Glutamatergic neuron (in vitro differentiated cells): Measurements from ENCODE around the gene GSTK1. TPM values are rescaled to one million over a fixed set of nuclear protein-coding genes. Genes with fewer than 3 reads are reported as not detected.

ENCODE experiments used
- DNase-seq: peaks from one replicate; pipeline ENCODE4 v3.0.0; 2022
- H3K27ac Mint-ChIP-seq: one replicate; pipeline ENCODE4 v1.8.0; 2020; ENCODE audit warnings: mild to moderate bottlenecking, mixed read lengths, inconsistent platforms; ENCODE audit not compliant: unreplicated experiment
- H3K27me3 Mint-ChIP-seq: one replicate; pipeline ENCODE4 v1.8.0; 2020; ENCODE audit warnings: mild to moderate bottlenecking, moderate library complexity, mixed read lengths, inconsistent platforms; ENCODE audit not compliant: unreplicated experiment
- H3K36me3 Mint-ChIP-seq: one replicate; pipeline ENCODE4 v1.8.0; 2020; ENCODE audit warnings: mild to moderate bottlenecking, mixed read lengths, inconsistent platforms; ENCODE audit not compliant: unreplicated experiment
- H3K4me1 Mint-ChIP-seq: one replicate; pipeline ENCODE4 v1.8.0; 2020; ENCODE audit warnings: mild to moderate bottlenecking, low read depth, mixed read lengths, inconsistent platforms; ENCODE audit not compliant: unreplicated experiment
- H3K4me3 Mint-ChIP-seq: one replicate; pipeline ENCODE4 v1.8.0; 2020; ENCODE audit warnings: mild to moderate bottlenecking, mixed read lengths, inconsistent platforms; ENCODE audit not compliant: unreplicated experiment
- H3K9me3 Mint-ChIP-seq: one replicate; pipeline ENCODE4 v1.8.0; 2020; ENCODE audit warnings: mild to moderate bottlenecking, moderate library complexity, mixed read lengths, inconsistent platforms; ENCODE audit not compliant: unreplicated experiment
- total RNA-seq: library from RNA; stranded (reverse); fragmentation: NEBNext Ultra II Directional; extraction: Animal tissue kit (Norgen Biotek cat#: 25700); gene quantifications from one replicate; pipeline ENCODE4 v1.2.1, GENCODE V29; 2021; ENCODE audit not compliant: unreplicated experiment
- TF ChIP-seq, protein P1 (sequence below): fragments of 200-600 bp; sonication (generic); IDR thresholded peaks from one replicate; pipeline ENCODE4 v1.5.0; 2021; ENCODE audit not compliant: partially characterized antibody, unreplicated experiment

GSTK1 gene
- total RNA-seq, 1 donor from 2014 or later: 48.6 TPM

DNA sequence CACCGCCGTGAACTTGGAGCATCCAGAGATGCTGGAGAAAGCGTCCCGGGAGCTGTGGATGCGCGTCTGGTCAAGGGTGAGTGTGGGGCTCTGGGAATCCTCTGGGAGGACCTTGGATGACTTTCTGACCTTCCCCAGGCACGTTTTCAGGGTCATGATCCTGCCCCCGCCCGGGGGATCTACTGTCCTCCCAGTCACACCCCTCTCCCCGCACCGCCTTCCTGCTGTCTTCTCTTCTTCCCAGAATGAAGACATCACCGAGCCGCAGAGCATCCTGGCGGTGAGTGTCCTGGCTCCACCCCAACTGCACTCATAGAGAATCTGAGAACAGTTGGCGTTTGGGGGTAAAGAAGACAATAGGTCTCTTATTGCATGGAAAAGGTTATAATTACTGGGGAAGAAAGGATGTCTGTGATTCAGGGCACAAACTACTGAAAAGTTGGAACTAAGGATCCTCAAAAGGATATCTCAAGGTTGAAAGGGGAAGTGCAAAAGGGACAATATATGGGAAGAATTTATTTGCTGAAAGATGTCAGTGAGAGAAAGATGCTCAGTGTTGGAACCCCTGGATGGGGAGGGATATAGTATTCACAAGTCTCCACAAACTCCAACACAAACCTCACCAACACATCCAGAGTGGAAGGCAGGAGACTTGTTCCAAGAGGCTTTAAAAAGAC lies 1.9 kb downstream of the GSTK1 start:
- no peak for DNase-seq
- Mint-ChIP-seq H3K27me3 (peaks cover 4% of the 10 kb centered on the region), H3K27ac (peak overlapping the region; percentile 1), H3K4me3 (no peak overlapping the region), H3K9me3 (peaks cover 3% of the 10 kb centered on the region), H3K4me1 (no peaks in the 10 kb centered on the region), H3K36me3 (peaks cover 5% of the 10 kb centered on the region)
- TF ChIP-seq, protein P1, sequence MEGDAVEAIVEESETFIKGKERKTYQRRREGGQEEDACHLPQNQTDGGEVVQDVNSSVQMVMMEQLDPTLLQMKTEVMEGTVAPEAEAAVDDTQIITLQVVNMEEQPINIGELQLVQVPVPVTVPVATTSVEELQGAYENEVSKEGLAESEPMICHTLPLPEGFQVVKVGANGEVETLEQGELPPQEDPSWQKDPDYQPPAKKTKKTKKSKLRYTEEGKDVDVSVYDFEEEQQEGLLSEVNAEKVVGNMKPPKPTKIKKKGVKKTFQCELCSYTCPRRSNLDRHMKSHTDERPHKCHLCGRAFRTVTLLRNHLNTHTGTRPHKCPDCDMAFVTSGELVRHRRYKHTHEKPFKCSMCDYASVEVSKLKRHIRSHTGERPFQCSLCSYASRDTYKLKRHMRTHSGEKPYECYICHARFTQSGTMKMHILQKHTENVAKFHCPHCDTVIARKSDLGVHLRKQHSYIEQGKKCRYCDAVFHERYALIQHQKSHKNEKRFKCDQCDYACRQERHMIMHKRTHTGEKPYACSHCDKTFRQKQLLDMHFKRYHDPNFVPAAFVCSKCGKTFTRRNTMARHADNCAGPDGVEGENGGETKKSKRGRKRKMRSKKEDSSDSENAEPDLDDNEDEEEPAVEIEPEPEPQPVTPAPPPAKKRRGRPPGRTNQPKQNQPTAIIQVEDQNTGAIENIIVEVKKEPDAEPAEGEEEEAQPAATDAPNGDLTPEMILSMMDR: no peak

DNA sequence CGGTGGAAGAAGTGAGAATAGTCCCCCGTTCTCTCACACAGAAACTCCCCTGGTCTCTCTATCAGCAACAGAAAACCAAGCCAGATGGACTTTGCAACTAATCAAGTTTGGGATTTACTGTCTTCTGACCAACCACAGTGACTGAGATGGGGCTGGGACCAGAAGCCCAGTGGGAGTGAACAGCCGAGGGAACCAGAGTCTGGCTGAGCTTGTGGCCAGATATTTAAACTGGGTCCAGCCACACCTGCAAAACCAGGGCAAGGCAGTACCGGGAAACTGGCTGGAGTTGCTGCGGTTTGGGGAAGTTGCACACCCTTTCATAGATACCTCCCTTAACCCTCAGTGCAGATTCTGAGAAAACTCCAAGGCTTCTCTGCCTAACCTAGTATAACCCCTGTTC lies 6.0 kb downstream of the GSTK1 start:
- Mint-ChIP-seq H3K4me1 (no peaks in the 10 kb centered on the region), H3K27me3 (peaks cover 2% of the 10 kb centered on the region), H3K9me3 (no peaks in the 10 kb centered on the region), H3K27ac (peak overlapping the region; percentile 34), H3K36me3 (peaks cover 5% of the 10 kb centered on the region), H3K4me3 (no peak overlapping the region)
- no peak for DNase-seq
- TF ChIP-seq, protein P1: no peak

DNA sequence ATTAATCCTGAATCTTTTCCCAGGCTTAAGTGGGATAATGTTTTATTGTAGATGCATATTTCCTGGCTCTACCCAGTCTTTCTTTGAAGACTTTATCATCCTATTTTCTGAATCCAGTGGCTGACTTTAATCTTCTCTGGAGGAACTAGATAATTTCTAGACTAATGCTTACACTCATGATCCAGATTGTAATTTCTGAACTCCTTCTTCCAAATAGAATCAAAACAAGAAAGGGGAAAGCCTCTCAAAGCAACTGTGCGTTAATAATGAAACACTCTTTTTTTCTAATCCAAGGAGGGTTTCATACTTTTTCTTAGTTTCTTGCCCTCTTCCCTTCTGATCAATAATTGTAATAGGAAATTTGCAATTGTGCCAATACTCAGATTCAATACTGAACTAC lies 8.0 kb downstream of the GSTK1 start:
- TF ChIP-seq, protein P1: no peak
- no peak overlapping the region for H3K4me3 Mint-ChIP-seq
- no peaks in the 10 kb centered on the region for H3K36me3 Mint-ChIP-seq
- DNase-seq: no peak
- H3K4me1 Mint-ChIP-seq: no peaks in the 10 kb centered on the region
- H3K27ac Mint-ChIP-seq: no peak overlapping the region
- H3K9me3 Mint-ChIP-seq: no peaks in the 10 kb centered on the region
- H3K27me3 Mint-ChIP-seq: peaks cover 2% of the 10 kb centered on the region

DNA sequence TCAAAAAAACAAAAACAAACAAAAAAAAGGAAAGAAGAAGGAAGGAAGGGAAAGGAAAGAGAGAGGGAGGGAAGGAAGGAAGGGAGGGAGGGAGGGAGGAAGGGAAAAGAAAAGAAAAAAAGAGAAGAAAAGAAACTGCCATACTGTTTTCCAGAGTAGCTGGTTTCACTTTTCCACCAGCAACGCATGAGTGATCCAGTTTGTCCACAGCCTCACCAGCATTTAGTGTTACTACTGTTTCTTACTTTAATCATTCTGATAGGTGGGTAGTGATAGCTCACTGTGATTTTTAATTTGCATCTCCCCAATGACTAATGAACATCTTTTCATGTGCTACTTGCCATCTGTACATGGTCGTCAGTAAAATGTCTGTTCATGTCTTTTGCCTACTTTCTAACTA lies 9.6 kb downstream of the GSTK1 start:
- H3K36me3 Mint-ChIP-seq: no peaks in the 10 kb centered on the region
- H3K4me3 Mint-ChIP-seq: no peak overlapping the region
- no peaks in the 10 kb centered on the region for H3K9me3 Mint-ChIP-seq
- no peaks in the 10 kb centered on the region for H3K4me1 Mint-ChIP-seq
- TF ChIP-seq, protein P1: no peak
- DNase-seq: no peak
- H3K27me3 Mint-ChIP-seq: peaks cover 2% of the 10 kb centered on the region
- H3K27ac Mint-ChIP-seq: no peak overlapping the region

DNA sequence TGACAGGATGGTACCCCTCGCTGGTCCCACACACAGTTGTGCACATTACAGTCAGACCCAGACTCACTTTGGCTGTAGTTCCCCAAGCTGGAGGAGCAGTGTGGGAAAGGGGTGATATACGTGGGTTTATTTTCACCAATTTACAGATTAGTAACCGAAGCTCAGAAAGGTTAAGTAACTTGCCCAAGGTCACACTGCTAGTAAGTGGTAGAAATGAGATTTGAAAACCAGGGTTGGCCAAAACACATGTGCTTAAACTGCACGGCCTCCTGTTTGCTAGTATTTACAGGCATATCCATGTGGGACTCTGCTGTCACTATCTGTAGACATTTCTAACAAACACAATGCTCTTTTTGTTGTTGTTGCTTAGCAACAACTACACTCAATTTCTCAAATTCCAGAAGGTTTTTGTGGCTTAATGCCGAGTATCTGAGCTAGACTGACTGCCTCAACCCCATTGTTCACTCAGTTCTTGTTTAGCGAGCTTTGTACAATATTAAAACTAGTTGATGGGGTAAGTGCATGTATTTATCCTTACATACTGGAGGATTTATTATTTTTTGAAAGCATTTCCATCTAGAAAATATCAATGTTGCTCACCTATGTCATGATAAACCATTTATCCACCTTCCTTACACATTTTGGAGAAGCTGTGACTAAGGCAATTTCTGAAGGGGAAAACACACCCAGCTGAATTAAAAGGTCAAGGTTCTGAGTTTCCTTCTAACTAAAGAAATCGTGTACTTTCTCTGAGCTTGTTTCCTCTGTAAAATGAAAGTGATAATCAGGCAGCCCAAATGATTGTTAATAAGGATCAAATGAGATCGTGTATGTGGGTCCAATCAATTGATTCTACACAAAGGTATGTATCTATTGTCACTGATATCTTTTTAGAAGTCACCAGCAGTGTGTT lies 16.2 kb downstream of the GSTK1 start:
- no peak overlapping the region for H3K4me3 Mint-ChIP-seq
- no peak overlapping the region for H3K27ac Mint-ChIP-seq
- DNase-seq: no peak
- no peaks in the 10 kb centered on the region for H3K9me3 Mint-ChIP-seq
- H3K27me3 Mint-ChIP-seq: peaks cover 4% of the 10 kb centered on the region
- H3K4me1 Mint-ChIP-seq: peaks cover 8% of the 10 kb centered on the region
- H3K36me3 Mint-ChIP-seq: no peaks in the 10 kb centered on the region
- TF ChIP-seq, protein P1: no peak
